ENCODE measurements around the gene TPST1. TPM values are rescaled to one million over a fixed set of nuclear protein-coding genes. Genes with fewer than 3 reads are reported as not detected.

The TPST1 gene
- total and polyA plus RNA-seq, 2 of the 8 experiments (the other 6 are each of a cell fraction or from before 2014, with no cell fraction given): 8.2 to 18.4 TPM

DNA sequence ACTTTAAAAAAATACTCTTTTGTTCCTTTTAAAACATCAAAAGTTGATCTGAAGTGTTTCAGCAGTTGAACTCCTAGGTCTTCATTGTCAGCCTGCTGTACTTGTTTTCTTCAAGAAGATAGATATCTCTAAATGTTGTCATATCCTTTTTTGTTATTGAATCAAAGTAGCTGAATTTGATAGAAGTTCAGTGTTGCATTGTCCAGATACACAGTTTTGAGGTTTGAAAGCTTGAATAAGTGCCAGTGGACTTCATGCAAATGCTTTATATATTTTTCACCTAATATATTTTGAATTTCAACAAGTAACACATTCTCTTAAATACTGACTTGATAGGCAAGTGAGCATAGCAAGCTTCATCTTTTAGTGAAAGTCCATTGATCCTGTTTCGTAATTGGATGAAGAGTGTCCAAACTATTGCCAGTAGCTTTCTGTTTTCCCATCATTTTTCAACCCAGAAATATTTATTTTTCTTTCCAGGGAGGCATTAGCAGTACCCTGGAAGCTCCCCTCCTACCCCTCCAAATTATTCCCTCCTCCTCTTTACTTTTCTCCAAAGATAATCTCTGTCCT lies 114.4 kb downstream of the TPST1 start:
- Histone ChIP-seq H3K36me3 (ENCODE audit: control insufficient read depth in 2 of 4, insufficient read depth in 4 of 4, low read length in 3 of 4) (no peaks in the 10 kb centered on the region; a peak in 1 of 8 replicates), H3K27me3 (replicated peaks in 1 of 4; ENCODE audit: control insufficient read depth in 3 of 4, extremely low read depth in 1 of 4, insufficient read depth in 3 of 4, low read length in 3 of 4) (no peaks in the 10 kb centered on the region), H3K23ac (ENCODE audit: insufficient read length) (no peak overlapping the region), H3K4ac (replicated peaks; ENCODE audit: insufficient read length, low read depth, low read length) (no peak overlapping the region), H3K9ac (replicated peaks in 1 of 4; ENCODE audit: extremely low read depth in 1 of 4, low read depth in 3 of 4, low read length in 3 of 4) (no peak overlapping the region), H2BK5ac (ENCODE audit: low read depth, low read length) (no peak overlapping the region), H4K8ac (ENCODE audit: extremely low read depth, insufficient read depth, low read length) (no peak overlapping the region), H3K4me2 (ENCODE audit: insufficient read depth in 1 of 2, low read depth in 2 of 2, low read length in 2 of 2) (no peak overlapping the region), H2AFZ (ENCODE audit: low read length) (no peak overlapping the region), H2BK20ac (ENCODE audit: low read length) (no peak overlapping the region), H3K4me3 (ENCODE audit: extremely low read depth in 1 of 4, insufficient read depth in 2 of 4, low read depth in 3 of 4, low read length in 4 of 4) (no peak overlapping the region), H2BK15ac (ENCODE audit: low read length) (no peak overlapping the region), H2BK12ac (ENCODE audit: low read depth, low read length) (no peak overlapping the region), H3K23me2 (ENCODE audit: low read depth, low read length) (no peaks in the 10 kb centered on the region), H3K56ac (replicated peaks; ENCODE audit: insufficient read length, low read depth, low read length) (no peak overlapping the region), H4K5ac (ENCODE audit: insufficient read length, low read depth, low read length) (no peak overlapping the region), H3K14ac (ENCODE audit: insufficient read length) (no peak overlapping the region), H4K91ac (replicated peaks; ENCODE audit: insufficient read length, low read length) (no peak overlapping the region), H3K4me1 (replicated peaks in 1 of 4; ENCODE audit: control insufficient read depth in 3 of 4, insufficient read depth in 4 of 4, low read length in 3 of 4) (peaks cover 0 to 5% (median 3%) of the 10 kb centered on the region in 4 experiments; a peak in 2 of 7 replicates), H2AK5ac (ENCODE audit: low read depth, low read length) (no peak overlapping the region), H3K79me2 (ENCODE audit: control insufficient read depth in 1 of 2, insufficient read depth in 2 of 2, low read length in 2 of 2) (no peaks in the 10 kb centered on the region; a peak in 1 of 4 replicates), H3K27ac (ENCODE audit: low read depth, low read length) (no peak overlapping the region), H3K9me3 (ENCODE audit: insufficient read depth in 2 of 2, low read depth in 1 of 2, low read length in 1 of 2) (peaks cover 10 to 12% of the 10 kb centered on the region in 2 experiments; a peak in 2 of 4 replicates), H3K18ac (ENCODE audit: extremely low read depth, low read length) (no peak overlapping the region), H2BK120ac (replicated peaks; ENCODE audit: low read depth, low read length) (no peak overlapping the region), H4K20me1 (replicated peaks in 1 of 2; ENCODE audit: control insufficient read depth in 1 of 2, insufficient read depth in 2 of 2, low read length in 2 of 2) (no peaks in the 10 kb centered on the region), H3K79me1 (ENCODE audit: low read depth, low read length) (no peaks in the 10 kb centered on the region)
- no peak for TF ChIP-seq SRF (IDR thresholded peaks at IDR 0.05; ENCODE audit: low read depth, low read length)
- POLR2A ChIA-PET (ENCODE audit: partially characterized antibody): no interaction called here
- FAIRE-seq (no peak), DNase-seq (ENCODE audit: low read depth in 1 of 2, low spot score in 2 of 2) (no peak)
- 94% methylated on average over 1 of the region's 1 CpG; no CpG with 5 or more reads in 1 of the 2 experiments for WGBS, 2 experiments (ENCODE audit: extremely low coverage in 1 of 2, insufficient coverage in 1 of 2, insufficient read length in 1 of 2, insufficient replicate concordance in 2 of 2, low coverage in 1 of 2, low lambda C conversion rate in 2 of 2, missing lambda C conversion rate in 1 of 2)
- CTCF ChIA-PET (ENCODE audit: partially characterized antibody): interaction anchor here (0.7 kb wide), 1 partner anchor 284 kb away, joined by 3 read pairs; no protein-coding TSS in a partner anchor

All from H1 (cell line).